ENCODE results near the gene NEBL. TPM values are rescaled to one million over a fixed set of nuclear protein-coding genes. Genes with fewer than 3 reads are reported as not detected.
"Not testable (repeated sequence)": the region's sequence is repeated elsewhere in the genome, so short reads cannot be mapped to it uniquely, and the experiment has no call there.

NEBL gene, protein sequence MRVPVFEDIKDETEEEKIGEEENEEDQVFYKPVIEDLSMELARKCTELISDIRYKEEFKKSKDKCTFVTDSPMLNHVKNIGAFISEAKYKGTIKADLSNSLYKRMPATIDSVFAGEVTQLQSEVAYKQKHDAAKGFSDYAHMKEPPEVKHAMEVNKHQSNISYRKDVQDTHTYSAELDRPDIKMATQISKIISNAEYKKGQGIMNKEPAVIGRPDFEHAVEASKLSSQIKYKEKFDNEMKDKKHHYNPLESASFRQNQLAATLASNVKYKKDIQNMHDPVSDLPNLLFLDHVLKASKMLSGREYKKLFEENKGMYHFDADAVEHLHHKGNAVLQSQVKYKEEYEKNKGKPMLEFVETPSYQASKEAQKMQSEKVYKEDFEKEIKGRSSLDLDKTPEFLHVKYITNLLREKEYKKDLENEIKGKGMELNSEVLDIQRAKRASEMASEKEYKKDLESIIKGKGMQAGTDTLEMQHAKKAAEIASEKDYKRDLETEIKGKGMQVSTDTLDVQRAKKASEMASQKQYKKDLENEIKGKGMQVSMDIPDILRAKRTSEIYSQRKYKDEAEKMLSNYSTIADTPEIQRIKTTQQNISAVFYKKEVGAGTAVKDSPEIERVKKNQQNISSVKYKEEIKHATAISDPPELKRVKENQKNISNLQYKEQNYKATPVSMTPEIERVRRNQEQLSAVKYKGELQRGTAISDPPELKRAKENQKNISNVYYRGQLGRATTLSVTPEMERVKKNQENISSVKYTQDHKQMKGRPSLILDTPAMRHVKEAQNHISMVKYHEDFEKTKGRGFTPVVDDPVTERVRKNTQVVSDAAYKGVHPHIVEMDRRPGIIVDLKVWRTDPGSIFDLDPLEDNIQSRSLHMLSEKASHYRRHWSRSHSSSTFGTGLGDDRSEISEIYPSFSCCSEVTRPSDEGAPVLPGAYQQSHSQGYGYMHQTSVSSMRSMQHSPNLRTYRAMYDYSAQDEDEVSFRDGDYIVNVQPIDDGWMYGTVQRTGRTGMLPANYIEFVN
- 24.5 and 55.3 TPM in 2 replicates for total RNA-seq (ENCODE audit: low replicate concordance)
- long read RNA-seq, partial matches to known transcripts: 3 of 18 reads
- long read RNA-seq, other reads (novel, unspliced or antisense): 14 of 18 reads

DNA sequence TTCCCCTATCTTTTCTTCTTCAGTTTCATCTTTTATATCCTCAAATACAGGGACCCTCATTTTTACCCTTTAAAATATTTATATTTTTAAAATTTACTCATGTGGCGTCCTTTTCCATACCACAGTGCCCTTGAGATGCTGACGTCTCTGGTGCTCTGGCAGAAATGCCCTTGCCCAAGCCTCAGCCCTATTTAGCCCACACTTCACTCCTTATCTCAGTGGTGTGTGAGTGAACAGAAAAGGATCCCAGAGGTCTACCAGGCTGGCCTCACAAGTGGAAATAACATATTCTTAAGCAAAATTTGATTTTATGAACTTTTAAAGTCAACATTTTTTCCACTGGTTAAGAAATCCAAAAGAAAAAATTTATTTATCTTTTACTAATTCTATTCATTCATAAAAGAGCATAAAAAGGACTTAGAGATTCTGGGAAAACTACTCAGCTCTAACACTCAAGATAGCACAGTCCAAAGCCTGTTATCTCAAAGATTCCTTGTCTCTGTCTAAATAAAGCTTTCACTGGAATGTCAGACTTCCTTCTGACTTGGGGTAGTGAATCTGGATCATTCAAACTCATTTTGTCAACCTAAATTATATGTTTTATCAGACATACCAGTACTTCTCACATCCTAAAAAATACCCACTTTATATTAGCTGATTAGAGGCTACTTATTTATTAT lies at the start of gene NEBL:
Gene NEBL (minus strand): TSS at position 166 of the 680 bp plus-strand sequence. CDS start 106 bp downstream, at position 60.
- no peak for DNase-seq (ENCODE audit: extremely low spot score, unreplicated experiment)
- no peak within 1 kb of the TSS for H3K4me3 Mint-ChIP-seq
- H3K9me3 Mint-ChIP-seq: no peaks in the 10 kb centered on the region
- H3K27me3 Mint-ChIP-seq: no peaks in the 10 kb centered on the region
- H3K4me1 Mint-ChIP-seq (ENCODE audit: unreplicated experiment): peaks cover 4% of the 10 kb centered on the region
- no peak within 1 kb of the TSS for H3K27ac Mint-ChIP-seq
- peaks cover 6% of the 10 kb centered on the region for H3K36me3 Mint-ChIP-seq
- TF ChIP-seq, protein P1, sequence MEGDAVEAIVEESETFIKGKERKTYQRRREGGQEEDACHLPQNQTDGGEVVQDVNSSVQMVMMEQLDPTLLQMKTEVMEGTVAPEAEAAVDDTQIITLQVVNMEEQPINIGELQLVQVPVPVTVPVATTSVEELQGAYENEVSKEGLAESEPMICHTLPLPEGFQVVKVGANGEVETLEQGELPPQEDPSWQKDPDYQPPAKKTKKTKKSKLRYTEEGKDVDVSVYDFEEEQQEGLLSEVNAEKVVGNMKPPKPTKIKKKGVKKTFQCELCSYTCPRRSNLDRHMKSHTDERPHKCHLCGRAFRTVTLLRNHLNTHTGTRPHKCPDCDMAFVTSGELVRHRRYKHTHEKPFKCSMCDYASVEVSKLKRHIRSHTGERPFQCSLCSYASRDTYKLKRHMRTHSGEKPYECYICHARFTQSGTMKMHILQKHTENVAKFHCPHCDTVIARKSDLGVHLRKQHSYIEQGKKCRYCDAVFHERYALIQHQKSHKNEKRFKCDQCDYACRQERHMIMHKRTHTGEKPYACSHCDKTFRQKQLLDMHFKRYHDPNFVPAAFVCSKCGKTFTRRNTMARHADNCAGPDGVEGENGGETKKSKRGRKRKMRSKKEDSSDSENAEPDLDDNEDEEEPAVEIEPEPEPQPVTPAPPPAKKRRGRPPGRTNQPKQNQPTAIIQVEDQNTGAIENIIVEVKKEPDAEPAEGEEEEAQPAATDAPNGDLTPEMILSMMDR (conservative IDR thresholded peaks at IDR 0.05): no peak

- Mint-ChIP-seq H3K27ac (no peak overlapping the region), H3K4me3 (no peak overlapping the region), H3K27me3 (no peaks in the 10 kb centered on the region), H3K36me3 (peaks cover 7% of the 10 kb centered on the region), H3K4me1 (ENCODE audit: unreplicated experiment) (peaks cover 17% of the 10 kb centered on the region), H3K9me3 (no peaks in the 10 kb centered on the region)
- DNase-seq (ENCODE audit: extremely low spot score, unreplicated experiment): no peak
- TF ChIP-seq, protein P1 (conservative IDR thresholded peaks at IDR 0.05): no peak
Observed at GRCh38 chr10:20945546-20946332, 48.6 kb upstream of the NEBL start.

DNA sequence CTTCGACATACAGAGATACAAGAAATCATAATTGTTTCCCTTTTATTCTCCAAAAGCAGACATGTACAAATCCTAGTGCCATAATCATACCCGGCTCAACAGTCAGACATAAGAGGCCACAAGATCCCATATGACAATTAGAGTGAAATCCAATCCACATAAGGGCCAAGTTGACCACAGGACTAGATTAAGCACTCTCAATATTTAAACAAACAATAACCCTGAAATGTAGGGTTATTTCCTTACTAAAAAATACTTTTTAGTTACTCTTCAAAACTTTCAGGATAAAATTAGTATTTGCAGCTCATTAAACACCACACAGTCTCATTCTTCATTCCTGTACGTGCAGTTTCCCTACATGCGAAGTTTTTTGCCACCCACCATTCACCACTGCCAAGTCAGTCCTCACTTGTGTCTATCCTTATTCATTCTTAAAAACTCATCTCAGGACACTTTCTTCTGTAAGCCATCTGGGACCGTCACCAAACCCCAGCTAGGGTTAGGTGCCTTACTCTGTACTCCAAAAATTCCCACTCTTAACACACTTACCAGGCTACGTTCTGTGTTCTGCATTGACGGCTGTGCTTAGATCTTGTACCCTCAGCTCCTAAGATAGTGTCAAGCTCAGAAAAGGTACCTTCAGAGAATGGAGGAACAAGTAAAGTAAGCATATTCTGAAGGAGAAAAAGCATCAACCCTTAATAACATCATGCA lies 47.8 kb upstream of the NEBL start:
- Mint-ChIP-seq H3K4me3 (no peak overlapping the region), H3K4me1 (ENCODE audit: unreplicated experiment) (peaks cover 14% of the 10 kb centered on the region), H3K27me3 (no peaks in the 10 kb centered on the region), H3K9me3 (no peaks in the 10 kb centered on the region), H3K36me3 (peaks cover 7% of the 10 kb centered on the region), H3K27ac (no peak overlapping the region)
- DNase-seq (ENCODE audit: extremely low spot score, unreplicated experiment): no peak
- TF ChIP-seq, protein P1 (conservative IDR thresholded peaks at IDR 0.05): no peak

DNA sequence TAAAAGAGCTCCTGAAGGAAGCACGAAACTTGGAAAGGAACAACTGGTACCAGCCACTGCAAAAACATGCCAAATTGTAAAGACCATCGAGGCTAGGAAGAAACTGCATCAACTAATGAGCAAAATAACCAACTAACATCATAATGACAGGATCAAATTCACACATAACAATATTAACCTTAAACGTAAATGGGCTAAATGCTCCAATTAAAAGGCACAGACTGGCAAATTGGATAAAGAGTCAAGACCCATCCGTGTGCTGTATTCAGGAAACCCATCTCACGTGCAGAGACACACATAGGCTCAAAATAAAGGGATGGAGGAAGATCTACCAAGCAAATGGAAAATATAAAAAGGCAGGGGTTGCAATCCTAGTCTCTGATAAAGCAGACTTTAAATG lies 42.3 kb upstream of the NEBL start:
- H3K27me3 Mint-ChIP-seq; H3K36me3 Mint-ChIP-seq; H3K4me3 Mint-ChIP-seq; H3K9me3 Mint-ChIP-seq; H3K27ac Mint-ChIP-seq; DNase-seq (ENCODE audit: extremely low spot score, unreplicated experiment); H3K4me1 Mint-ChIP-seq (ENCODE audit: unreplicated experiment): not testable (repeated sequence)

- H3K9me3 Mint-ChIP-seq: peaks cover 6% of the 10 kb centered on the region
Observed at GRCh38 chr10:20936396-20936795, 39.3 kb upstream of the NEBL start.

More at GRCh38 chr10:20936396-20936795, 39.3 kb upstream of the NEBL start:
- DNase-seq (ENCODE audit: extremely low spot score, unreplicated experiment): no peak
- H3K36me3 Mint-ChIP-seq: peaks cover 4% of the 10 kb centered on the region
- no peaks in the 10 kb centered on the region for H3K27me3 Mint-ChIP-seq
- no peak overlapping the region for H3K27ac Mint-ChIP-seq
- TF ChIP-seq, protein P1 (conservative IDR thresholded peaks at IDR 0.05): no peak
- no peaks in the 10 kb centered on the region for H3K4me1 Mint-ChIP-seq (ENCODE audit: unreplicated experiment)
- H3K4me3 Mint-ChIP-seq: no peak overlapping the region

Measured in type B pancreatic cell (in vitro differentiated cells).